Fibroblast of the aortic adventitia (primary cell): Measurements from ENCODE around the gene ZNF747. TPM values are rescaled to one million over a fixed set of nuclear protein-coding genes. Genes with fewer than 3 reads are reported as not detected.
A peak's percentile ranks its signal among the peaks of the same experiment; 100 is the strongest.
"Not testable (repeated sequence)": the region's sequence is repeated elsewhere in the genome, so short reads cannot be mapped to it uniquely, and the experiment has no call there.

ENCODE experiments used
- DNase-seq: peaks from one replicate; pipeline ENCODE4 v3.0.0-alpha.2; 2010; ENCODE audit warnings: low read depth
- H3K4me3 ChIP-seq: 2 replicates; pipeline ENCODE4 v1.5.1; 2011; ENCODE audit warnings: low read depth, mild to moderate bottlenecking, control low read depth, low read length, moderate library complexity
- total RNA-seq: library from RNA; depleted of rRNA; stranded (reverse); fragments of >200 nt; gene quantifications from 2 replicates; pipeline ENCODE4 v1.2.3, GENCODE V29; 2012; ENCODE audit warnings: low replicate concordance
- TF ChIP-seq, protein P1 (sequence below): IDR thresholded peaks from 2 replicates; pipeline ENCODE4 v1.5.1; 2011; ENCODE audit warnings: mild to moderate bottlenecking, low read length, control low read depth, inconsistent platforms; ENCODE audit not compliant: insufficient read depth

The ZNF747 gene
- total RNA-seq, 1 donor: 14.0 TPM

DNA sequence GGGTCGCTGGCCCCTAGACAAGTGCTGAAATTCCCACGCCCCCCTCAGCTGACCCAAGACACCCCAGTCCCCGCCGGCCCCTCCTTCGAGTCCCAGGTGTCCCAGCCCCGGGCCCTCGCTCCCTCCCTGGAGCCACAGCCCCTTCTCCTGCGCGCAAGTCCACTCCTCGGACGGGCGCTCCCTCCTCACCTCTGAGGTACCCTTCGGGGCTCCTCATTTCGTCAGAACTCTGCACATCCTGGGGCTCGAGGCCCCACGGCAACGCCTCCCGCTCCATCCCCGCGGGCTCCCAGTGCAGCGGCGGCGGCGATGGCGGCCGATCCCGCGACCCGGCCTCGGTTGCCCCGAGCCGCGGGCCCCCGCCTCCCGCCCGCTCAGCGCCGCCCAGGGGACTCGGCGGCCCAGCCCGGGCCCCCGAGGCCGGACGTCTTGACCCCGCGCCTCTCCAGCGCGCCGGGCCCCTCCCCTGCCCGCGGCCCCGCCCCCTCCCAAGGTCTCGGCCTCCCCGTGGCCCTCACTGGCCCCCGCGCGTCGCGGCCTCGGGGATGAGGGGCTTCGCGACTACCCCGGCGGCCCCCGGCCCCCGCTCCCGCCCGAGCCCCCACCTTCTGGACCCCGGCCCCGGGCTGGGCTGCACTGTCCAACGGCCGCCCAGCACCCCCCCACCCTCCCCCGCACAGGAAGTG, 8.4 kb downstream of the ZNF747 start, which contains the start of gene ZNF768:
ZNF768 (minus strand) TSS at position 430 of the 686 bp plus-strand sequence; CDS start at position 277, 153 bp downstream.
- TF ChIP-seq, protein P1, sequence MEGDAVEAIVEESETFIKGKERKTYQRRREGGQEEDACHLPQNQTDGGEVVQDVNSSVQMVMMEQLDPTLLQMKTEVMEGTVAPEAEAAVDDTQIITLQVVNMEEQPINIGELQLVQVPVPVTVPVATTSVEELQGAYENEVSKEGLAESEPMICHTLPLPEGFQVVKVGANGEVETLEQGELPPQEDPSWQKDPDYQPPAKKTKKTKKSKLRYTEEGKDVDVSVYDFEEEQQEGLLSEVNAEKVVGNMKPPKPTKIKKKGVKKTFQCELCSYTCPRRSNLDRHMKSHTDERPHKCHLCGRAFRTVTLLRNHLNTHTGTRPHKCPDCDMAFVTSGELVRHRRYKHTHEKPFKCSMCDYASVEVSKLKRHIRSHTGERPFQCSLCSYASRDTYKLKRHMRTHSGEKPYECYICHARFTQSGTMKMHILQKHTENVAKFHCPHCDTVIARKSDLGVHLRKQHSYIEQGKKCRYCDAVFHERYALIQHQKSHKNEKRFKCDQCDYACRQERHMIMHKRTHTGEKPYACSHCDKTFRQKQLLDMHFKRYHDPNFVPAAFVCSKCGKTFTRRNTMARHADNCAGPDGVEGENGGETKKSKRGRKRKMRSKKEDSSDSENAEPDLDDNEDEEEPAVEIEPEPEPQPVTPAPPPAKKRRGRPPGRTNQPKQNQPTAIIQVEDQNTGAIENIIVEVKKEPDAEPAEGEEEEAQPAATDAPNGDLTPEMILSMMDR: no peak
- H3K4me3 ChIP-seq: peak within 1 kb of the TSS; percentile 84
- peak; percentile 9 for DNase-seq

DNA sequence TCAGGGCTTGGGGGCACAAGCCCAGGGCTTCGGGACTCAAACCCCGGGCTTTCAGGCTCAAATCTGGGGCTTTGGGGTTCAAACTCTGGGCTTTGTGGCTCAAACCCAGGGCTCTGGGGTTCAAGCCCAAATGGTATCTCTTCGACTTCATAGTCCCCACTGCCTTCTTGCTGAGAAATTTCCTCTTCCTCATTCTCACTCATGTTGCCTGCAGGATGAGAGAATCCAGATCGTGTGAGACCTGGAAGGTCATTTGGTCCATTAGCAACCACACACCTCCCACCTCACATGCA, 8.9 kb downstream of the ZNF747 start:
- TF ChIP-seq, protein P1: no peak
- H3K4me3 ChIP-seq: peak overlapping the region; percentile 84
- DNase-seq: no peak

DNA sequence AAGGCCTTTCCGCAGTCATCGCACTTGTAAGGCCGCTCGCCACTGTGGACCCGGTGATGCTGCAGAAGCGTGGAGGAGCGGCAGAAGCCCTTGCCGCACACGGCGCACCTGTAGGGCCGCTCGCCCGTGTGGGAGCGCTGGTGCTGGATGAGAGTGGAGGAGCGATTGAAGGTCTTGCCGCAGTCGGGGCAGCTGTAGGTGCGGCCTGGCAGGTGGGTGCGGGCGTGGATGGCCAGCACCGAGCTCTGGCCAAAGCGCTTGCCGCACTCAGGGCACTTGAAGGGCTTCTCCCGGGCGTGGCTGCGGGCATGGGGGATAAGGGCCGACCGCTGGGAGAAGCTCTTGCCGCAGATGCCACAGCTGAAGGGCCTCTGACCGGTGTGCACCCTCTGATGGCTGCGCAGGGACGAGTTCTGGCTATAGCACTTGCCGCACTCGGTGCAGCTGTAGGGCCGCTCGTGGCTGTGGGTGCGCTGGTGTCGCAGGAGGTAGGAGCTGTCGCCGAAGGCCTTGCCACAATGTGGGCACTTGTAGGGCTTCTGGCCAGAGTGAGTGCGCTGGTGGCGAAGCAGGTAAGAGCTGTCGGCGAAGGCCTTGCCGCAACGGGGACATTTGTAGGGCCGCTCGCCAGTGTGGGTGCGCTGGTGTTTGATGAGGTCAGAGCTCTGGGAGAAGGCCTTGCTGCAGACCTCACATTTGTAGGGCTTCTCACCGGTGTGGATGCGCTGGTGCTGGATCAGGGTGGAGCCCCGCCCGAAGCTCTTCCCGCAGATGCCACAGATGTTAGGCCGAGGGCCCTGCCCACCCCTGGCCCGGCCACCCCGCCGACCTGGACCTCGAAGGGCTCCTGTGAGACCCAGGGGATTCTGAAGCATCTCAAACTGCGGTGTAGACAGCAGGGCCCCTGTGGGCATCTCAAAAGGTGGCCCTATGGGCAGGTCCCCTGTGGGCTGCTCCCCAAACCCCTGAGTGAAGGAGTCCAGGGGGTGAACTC, 9.8 kb downstream of the ZNF747 start:
- TF ChIP-seq, protein P1: no peak
- H3K4me3 ChIP-seq: no peak overlapping the region
- no peak for DNase-seq

DNA sequence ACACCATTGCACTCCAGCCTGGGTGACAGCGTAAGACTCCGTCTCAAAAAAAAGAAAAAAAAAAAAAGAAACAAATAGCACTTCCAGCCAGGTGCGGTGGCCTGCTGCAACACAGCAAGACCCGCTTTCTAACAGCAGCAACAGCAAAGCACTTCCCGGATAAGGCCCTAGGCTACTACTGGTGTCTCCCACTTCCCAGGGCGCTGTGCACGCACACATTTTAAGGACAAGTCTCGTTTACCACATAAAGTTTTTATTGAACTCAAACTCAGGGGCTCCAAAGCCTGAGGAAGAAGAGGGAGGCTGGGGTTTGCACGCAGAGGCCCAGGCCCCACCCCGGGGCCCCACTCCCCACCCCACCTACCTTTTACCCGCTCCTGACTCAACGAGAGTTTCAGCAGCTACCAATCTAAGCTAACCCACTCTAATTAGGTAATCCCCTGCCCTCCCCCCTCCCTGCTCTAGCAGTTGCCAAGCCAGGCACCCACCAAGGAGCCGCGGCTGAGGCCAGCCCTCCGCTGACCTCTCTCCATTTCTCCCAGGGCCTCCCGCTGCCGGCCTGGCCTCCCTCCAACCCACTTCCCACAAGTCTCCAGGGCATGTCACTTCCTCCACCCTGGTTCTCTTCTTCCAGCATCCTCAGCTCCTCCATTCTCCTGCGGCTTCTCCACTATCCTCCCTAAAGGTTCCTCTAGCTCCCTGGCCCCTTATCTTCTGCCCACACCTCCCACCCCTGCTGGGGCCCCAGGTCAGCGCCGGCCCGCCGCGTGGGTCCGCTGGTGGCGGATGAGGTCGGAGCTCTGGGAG, 10.7 kb downstream of the ZNF747 start:
- H3K4me3 ChIP-seq: no peak overlapping the region
- TF ChIP-seq, protein P1: no peak
- DNase-seq: no peak

DNA sequence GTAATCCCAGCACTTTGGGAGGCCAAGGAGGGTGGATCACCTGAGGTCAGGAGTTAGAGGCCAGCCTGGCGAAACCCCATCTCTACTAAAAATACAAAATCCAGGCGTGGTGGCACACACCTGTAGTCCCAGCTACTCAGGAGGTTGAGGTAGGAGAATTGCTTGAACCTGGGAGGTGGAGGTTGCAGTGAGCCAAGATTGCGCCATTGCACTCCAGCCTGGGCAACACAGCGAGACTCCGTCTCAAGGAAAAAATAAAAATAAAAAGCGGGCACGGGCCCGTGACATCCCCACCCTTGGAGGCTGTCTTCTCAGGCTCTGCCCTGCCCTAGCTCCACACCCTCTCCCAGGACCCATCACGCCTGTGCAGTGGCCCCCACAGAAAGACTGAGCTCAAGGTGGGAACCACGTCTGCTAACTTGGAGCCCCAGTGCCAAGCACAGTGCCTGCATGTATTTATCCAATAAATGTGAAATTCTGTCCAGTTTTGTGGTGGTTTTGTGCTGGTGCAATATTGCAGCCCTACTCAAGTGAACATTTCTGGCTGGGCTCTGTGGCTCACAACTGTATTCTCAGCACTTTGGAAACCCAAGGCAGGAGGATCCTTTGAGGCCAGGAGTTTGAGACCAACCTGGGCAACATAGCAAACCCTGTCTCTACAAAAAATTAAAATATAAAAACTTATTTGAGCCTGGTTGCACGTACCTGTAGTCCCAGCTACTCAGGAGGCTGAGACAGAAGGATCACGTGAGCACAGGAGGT, 11.8 kb downstream of the ZNF747 start:
- DNase-seq, H3K4me3 ChIP-seq: not testable (repeated sequence)

DNA sequence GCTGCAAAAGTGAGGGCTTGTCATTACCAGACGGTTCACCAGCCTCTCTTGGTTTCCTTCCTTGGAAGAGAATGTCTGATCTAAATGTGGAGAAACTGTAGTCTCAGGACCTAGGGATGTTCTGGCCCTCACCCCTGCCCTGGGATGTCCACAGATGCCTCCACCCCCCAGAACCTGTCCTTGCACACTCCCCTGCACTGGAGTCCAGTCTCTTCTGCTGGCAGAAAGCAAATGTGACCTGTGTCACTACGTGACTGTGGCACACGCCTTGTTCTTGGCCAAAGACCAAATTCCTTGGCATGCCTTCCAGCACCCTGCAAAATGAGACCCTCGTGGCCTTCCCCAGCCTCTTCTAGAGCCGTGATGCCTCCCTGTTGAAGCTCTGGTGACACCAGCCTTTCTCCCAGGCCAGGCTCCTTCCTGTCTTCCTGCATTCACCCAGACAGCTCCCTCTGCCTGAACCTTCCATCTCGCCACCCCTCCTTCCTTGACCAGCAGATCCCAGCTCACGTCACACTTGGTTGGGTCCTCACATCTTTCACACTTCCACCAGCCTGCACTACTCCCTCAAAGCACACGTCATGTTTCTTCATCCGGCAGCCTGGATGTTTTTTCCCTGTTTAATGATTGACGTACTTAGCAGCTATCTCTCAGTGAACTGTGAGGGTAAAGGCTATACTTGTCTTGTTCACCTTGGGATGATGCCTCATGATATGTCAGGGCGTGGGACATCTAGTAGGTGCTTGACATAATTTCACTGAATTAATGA, 12.6 kb downstream of the ZNF747 start:
- TF ChIP-seq, protein P1: no peak
- no peak overlapping the region for H3K4me3 ChIP-seq
- DNase-seq: no peak
